GM19238 (cell line): ENCODE measurements around the gene ADISSP.

ENCODE experiments used
- DNase-seq: peaks from one replicate; pipeline ENCODE4 v3.0.0; 2011; ENCODE audit warnings: low spot score; ENCODE audit not compliant: insufficient read length

ADISSP gene

GRCh38 chr20:3719046-3719445 is 48.5 kb downstream of the ADISSP start:
- DNase-seq: no peak

- DNase-seq: no peak
Measured at GRCh38 chr20:3716195-3716834, 51.2 kb downstream of the ADISSP start.

- no peak for DNase-seq
Measured at GRCh38 chr20:3714092-3714491, 53.5 kb downstream of the ADISSP start.

- no peak for DNase-seq
Measured at GRCh38 chr20:3712279-3712873, 55.2 kb downstream of the ADISSP start, which contains the start of gene SIGLEC1. Gene SIGLEC1 (minus strand): TSS chr20:3712600. CDS start chr20:3707128, 5,472 bp downstream.

GRCh38 chr20:3711484-3711941 is 56.0 kb downstream of the ADISSP start:
- DNase-seq: no peak

GRCh38 chr20:3710703-3711483 is 56.7 kb downstream of the ADISSP start:
- DNase-seq: peak; percentile 84

GRCh38 chr20:3710011-3710466 is 57.5 kb downstream of the ADISSP start:
- DNase-seq: no peak

- DNase-seq: no peak
Measured at GRCh38 chr20:3707508-3707899, 60.0 kb downstream of the ADISSP start.

- no peak for DNase-seq
Measured at GRCh38 chr20:3706774-3707507, 60.6 kb downstream of the ADISSP start.

GRCh38 chr20:3705970-3706739 is 61.4 kb downstream of the ADISSP start:
- no peak for DNase-seq

GRCh38 chr20:3705491-3705969 is 62.0 kb downstream of the ADISSP start:
- DNase-seq: no peak

- no peak for DNase-seq
Measured at GRCh38 chr20:3704087-3704486, 63.5 kb downstream of the ADISSP start.
